ENCODE measurements around the gene PGA3.
"Not testable (repeated sequence)": the region's sequence is repeated elsewhere in the genome, so short reads cannot be mapped to it uniquely, and the experiment has no call there.

PGA3 gene

DNA sequence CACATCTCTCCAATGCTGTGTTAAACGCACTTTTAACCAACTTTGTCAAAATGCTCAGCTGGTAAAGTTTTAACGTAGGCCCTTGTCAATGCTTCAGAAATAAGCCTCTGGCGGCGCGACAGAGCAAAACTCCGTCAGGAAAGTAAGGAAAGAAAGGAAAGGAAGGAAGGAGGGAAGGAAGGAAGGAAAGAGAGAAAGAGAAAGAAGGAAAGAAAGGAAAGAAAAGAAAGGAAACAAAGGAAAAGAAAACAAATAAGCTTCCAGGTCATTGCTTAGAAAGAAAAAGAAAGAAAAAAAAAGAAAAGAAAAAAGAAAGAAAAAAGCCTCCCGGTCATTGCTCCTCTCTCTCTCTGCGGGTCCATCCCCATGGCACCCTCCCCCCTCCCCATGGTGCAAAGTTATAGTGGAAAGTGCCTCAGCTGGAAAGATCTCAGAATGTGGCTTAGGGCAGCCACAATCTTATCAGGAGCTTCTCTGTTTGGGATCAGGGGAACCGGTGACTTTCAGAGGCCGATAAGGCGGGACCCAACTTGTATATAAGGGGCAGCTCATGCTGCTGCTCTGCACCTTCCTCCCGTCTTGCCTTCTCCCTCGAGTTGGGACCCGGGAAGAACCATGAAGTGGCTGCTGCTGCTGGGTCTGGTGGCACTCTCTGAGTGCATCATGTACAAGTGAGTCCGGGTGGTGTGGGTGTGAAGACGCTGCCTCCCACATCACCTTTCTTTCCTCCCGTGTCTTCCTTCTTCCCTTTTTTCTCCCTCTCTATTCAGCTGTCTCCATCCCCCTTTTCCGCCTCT is at the start of gene PGA3:
Gene PGA3 (plus strand): TSS at position 566 of the 797 bp plus-strand sequence. CDS start 50 bp downstream, at position 616.
- CTCF ChIA-PET, result interaction anchor here (0.7 kb wide), 1 partner anchor 133 kb away, joined by 3 read pairs; no protein-coding TSS in a partner anchor
- POLR2A ChIA-PET; DNase-seq (ENCODE audit: extremely low spot score): not testable (repeated sequence)

DNA sequence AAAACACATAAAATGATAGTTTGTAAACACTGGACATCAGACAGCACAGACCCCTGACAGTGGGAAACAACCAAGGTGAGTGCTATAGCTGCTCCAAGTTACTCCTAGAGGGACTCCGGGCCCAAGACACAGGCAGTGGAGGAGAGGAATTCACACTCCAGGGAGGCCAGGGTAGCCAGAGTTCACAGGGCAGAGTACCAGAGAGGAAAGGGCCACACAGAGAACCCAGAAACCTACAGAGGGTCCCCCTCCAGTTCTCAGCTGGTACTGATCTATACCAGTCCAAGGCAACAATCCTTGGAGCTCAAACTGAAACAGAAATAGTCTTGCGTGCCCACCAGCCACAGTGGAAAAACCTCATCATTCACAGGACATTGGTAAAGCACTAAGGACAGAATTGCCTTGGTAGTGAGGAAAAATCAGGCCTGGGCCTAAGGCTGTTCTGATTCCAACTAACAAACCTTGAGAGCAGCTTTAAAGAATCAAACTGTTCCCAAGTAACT is 49.7 kb upstream of the PGA3 start:
- ChIA-PET CTCF (no interaction called here), POLR2A (interaction anchor here (1.9 kb wide), 1 partner anchor 8 kb away, joined by 6 read pairs; the partner anchor contains the start of gene VPS37C)
- no peak for DNase-seq (ENCODE audit: extremely low spot score)
- no peak for TF ChIP-seq ZNF384 (IDR thresholded peaks at IDR 0.05)
- TF ChIP-seq L3MBTL2 (conservative IDR thresholded peaks at IDR 0.05), result no peak
- no peak for TF ChIP-seq SP1 (IDR thresholded peaks at IDR 0.05)
- no peak for TF ChIP-seq ARNT (IDR thresholded peaks at IDR 0.05)
- no peak for TF ChIP-seq FOXM1 (IDR thresholded peaks at IDR 0.05; ENCODE audit: borderline replicate concordance)
- TF ChIP-seq, protein P1, sequence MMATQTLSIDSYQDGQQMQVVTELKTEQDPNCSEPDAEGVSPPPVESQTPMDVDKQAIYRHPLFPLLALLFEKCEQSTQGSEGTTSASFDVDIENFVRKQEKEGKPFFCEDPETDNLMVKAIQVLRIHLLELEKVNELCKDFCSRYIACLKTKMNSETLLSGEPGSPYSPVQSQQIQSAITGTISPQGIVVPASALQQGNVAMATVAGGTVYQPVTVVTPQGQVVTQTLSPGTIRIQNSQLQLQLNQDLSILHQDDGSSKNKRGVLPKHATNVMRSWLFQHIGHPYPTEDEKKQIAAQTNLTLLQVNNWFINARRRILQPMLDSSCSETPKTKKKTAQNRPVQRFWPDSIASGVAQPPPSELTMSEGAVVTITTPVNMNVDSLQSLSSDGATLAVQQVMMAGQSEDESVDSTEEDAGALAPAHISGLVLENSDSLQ (IDR thresholded peaks at IDR 0.05), result no peak
- no peak for TF ChIP-seq TARDBP (IDR thresholded peaks at IDR 0.05)
- TF ChIP-seq FOXA1 (IDR thresholded peaks at IDR 0.05), result no peak
- no peak for TF ChIP-seq CTBP1 (IDR thresholded peaks at IDR 0.05; ENCODE audit: borderline replicate concordance)
- no peak for TF ChIP-seq NFRKB (IDR thresholded peaks at IDR 0.05)
- TF ChIP-seq SUZ12 (IDR thresholded peaks at IDR 0.05), result no peak
- TF ChIP-seq BHLHE40 (IDR thresholded peaks at IDR 0.05; ENCODE audit: borderline replicate concordance), result no peak
- no peak for TF ChIP-seq LEF1 (IDR thresholded peaks at IDR 0.05; ENCODE audit: borderline replicate concordance)
- no peak for TF ChIP-seq FOXK2 (IDR thresholded peaks at IDR 0.05)
- TF ChIP-seq HDGF (IDR thresholded peaks at IDR 0.05; ENCODE audit: borderline replicate concordance), result no peak
- no peak for TF ChIP-seq ELF4 (IDR thresholded peaks at IDR 0.05)

DNA sequence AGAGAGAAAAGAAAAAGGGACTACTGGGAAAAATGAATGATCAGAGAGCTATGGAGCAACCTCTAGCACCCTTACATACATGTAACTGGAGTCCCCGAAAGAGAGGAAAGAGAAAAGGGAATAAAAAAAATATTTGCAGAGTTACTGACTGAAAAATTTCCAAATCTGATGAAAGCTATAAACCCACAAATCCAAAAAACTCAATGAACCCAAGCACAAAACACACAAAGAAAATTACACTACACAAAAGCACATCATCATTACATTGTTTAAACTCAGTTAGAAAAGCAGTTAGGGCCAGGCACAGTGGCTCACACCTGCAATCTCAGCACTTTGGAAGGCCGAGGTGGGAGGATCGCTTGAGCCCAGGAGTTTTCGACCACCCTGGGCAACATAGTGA is 48.8 kb upstream of the PGA3 start:
- TF ChIP-seq SP1 (IDR thresholded peaks at IDR 0.05) (no peak), TARDBP (IDR thresholded peaks at IDR 0.05) (no peak), ELF4 (IDR thresholded peaks at IDR 0.05) (no peak), LEF1 (IDR thresholded peaks at IDR 0.05; ENCODE audit: borderline replicate concordance) (no peak), CTBP1 (IDR thresholded peaks at IDR 0.05; ENCODE audit: borderline replicate concordance) (no peak), ARNT (IDR thresholded peaks at IDR 0.05) (no peak), SUZ12 (IDR thresholded peaks at IDR 0.05) (no peak), FOXA1 (IDR thresholded peaks at IDR 0.05) (no peak), ZNF384 (IDR thresholded peaks at IDR 0.05) (no peak), L3MBTL2 (conservative IDR thresholded peaks at IDR 0.05) (no peak)
- TF ChIP-seq, protein P1 (IDR thresholded peaks at IDR 0.05), result no peak
- ChIA-PET POLR2A (no interaction called here), CTCF (no interaction called here)
- no peak for DNase-seq (ENCODE audit: extremely low spot score)

DNA sequence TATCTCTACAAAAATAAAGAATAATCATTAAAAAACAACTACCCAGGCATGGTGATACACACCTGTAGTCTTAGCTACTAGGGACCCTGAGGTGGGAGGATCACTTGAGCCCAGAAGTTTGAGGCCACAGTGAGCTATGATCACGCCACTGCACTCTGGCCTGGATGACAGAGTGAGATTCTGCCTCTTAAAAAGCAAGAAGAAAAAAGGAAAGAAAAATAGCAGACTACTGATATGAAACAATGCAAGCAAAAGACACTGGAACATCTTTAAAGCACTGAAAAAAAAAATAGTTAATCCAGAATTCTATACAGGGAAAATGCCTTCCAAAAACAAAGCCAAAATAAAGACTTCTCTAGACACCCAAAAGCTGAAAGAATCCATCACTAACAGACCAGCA is 48.0 kb upstream of the PGA3 start:
- TF ChIP-seq SP1 (IDR thresholded peaks at IDR 0.05) (no peak), FOXK2 (IDR thresholded peaks at IDR 0.05) (no peak), NFRKB (IDR thresholded peaks at IDR 0.05) (no peak), TARDBP (IDR thresholded peaks at IDR 0.05) (no peak), ARNT (IDR thresholded peaks at IDR 0.05) (no peak), SUZ12 (IDR thresholded peaks at IDR 0.05) (no peak), ZNF384 (IDR thresholded peaks at IDR 0.05) (no peak), HDGF (IDR thresholded peaks at IDR 0.05; ENCODE audit: borderline replicate concordance) (no peak), ELF4 (IDR thresholded peaks at IDR 0.05) (no peak), FOXA1 (IDR thresholded peaks at IDR 0.05) (no peak), LEF1 (IDR thresholded peaks at IDR 0.05; ENCODE audit: borderline replicate concordance) (no peak), BHLHE40 (IDR thresholded peaks at IDR 0.05; ENCODE audit: borderline replicate concordance) (no peak), FOXM1 (IDR thresholded peaks at IDR 0.05; ENCODE audit: borderline replicate concordance) (no peak), CTBP1 (IDR thresholded peaks at IDR 0.05; ENCODE audit: borderline replicate concordance) (no peak), L3MBTL2 (conservative IDR thresholded peaks at IDR 0.05) (no peak)
- TF ChIP-seq, protein P1 (IDR thresholded peaks at IDR 0.05), result no peak
- CTCF ChIA-PET, result no interaction called here
- DNase-seq (ENCODE audit: extremely low spot score), result no peak
- POLR2A ChIA-PET, result no interaction called here

DNA sequence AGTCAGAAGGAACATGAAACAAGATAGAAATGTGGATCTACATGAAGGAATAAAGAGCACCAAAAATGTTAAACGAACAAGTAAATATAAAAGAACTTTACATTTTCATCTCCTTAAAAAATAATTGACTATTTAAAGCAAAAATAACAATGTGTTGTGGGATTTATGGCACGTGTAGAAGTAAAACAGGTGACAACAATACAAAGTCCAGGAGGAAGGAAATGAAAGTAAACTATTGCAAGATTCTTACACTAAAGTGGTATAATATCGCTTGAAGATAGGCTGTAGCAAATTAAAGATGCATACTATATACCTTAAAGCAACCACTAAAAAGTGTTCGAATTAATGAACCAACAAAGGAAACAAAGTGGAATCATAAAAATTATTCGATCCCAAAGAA is 47.6 kb upstream of the PGA3 start:
- CTCF ChIA-PET, result no interaction called here
- POLR2A ChIA-PET, result no interaction called here
- TF ChIP-seq ARNT (IDR thresholded peaks at IDR 0.05), result no peak
- TF ChIP-seq FOXM1 (IDR thresholded peaks at IDR 0.05; ENCODE audit: borderline replicate concordance), result no peak
- TF ChIP-seq ELF4 (IDR thresholded peaks at IDR 0.05), result no peak
- TF ChIP-seq, protein P1 (IDR thresholded peaks at IDR 0.05), result no peak
- no peak for TF ChIP-seq FOXK2 (IDR thresholded peaks at IDR 0.05)
- TF ChIP-seq ZNF384 (IDR thresholded peaks at IDR 0.05), result no peak
- TF ChIP-seq CTBP1 (IDR thresholded peaks at IDR 0.05; ENCODE audit: borderline replicate concordance), result no peak
- TF ChIP-seq TARDBP (IDR thresholded peaks at IDR 0.05), result no peak

More for the DNA sequence above, 47.6 kb upstream of the PGA3 start:
- DNase-seq (ENCODE audit: extremely low spot score), result no peak

Data from HEK293T (cell line).